GM12878 (cell line): Measurements from ENCODE around the gene GLT6D1. TPM values are rescaled to one million over a fixed set of nuclear protein-coding genes. Genes with fewer than 3 reads are reported as not detected.

ENCODE experiments used
- ATAC-seq: fragments of 200-7000 bp; cut with Tn5 transposase; 3 replicates; pipeline ENCODE4 v1.9.1; 2020; ENCODE audit warnings: mild to moderate bottlenecking, moderate library complexity
- BruUV-seq: library from RNA; stranded (reverse); fragments of 400-500 nt; replicated peaks from 2 replicates; lab custom pipeline; 2021; lab: Mats Ljungman, UMichigan
- CTCF ChIA-PET: fragments of 300-600 bp; sonication (Branson Sonifier 250); formaldehyde crosslinking; extraction: SDS; loops from one replicate; lab custom pipeline; 2021; ENCODE audit warnings: inconsistent platforms; lab: Yijun Ruan, JAX
- POLR2A ChIA-PET: fragments of 350-600 bp; formaldehyde crosslinking; extraction: SDS; loops from one replicate; lab custom pipeline; 2021; ENCODE audit warnings: inconsistent platforms; lab: Charles Lee
- RAD21 ChIA-PET: fragments of 300-600 bp; sonication (Branson Sonifier 250); formaldehyde crosslinking; loops from one replicate; lab custom pipeline; 2023; ENCODE audit warnings: antibody characterized with exemption; ENCODE audit not compliant: unreplicated experiment; lab: Charles Lee
- SMC1A ChIA-PET: fragments of 300-600 bp; sonication (Branson Sonifier 250); formaldehyde crosslinking; loops from one replicate; lab custom pipeline; 2023; ENCODE audit not compliant: unreplicated experiment, uncharacterized antibody; lab: Charles Lee
- DNase-seq: peaks from one replicate; pipeline ENCODE4 v3.0.0-alpha.2; 2011; ENCODE audit warnings: low read depth, low spot score
- FAIRE-seq: peaks from 3 replicates; lab custom pipeline; 2011; peaks lifted over from hg19 to GRCh38; lab: Jason Lieb, UNC
- H2AFZ ChIP-seq: 2 replicates; pipeline ENCODE4 v1.6.0; 2011; ENCODE audit warnings: low read depth, low read length, control low read depth; ENCODE audit not compliant: control insufficient read depth
- H3K27ac ChIP-seq: 2 replicates; pipeline ENCODE4 v1.5.1; 2011; ENCODE audit warnings: control low read depth; ENCODE audit not compliant: control insufficient read depth, insufficient read depth
- H3K27me3 ChIP-seq, 2 experiments: replicated peaks in 1 of 2; 2 replicates each; pipeline versions ENCODE4 v1.6.0 to v1.6.1; 2011; ENCODE audit warnings: low read length in 1 of 2; ENCODE audit not compliant: control insufficient read depth in 2 of 2, insufficient read depth in 2 of 2
- H3K36me3 ChIP-seq, 2 experiments: 2 replicates each; pipeline ENCODE4 v1.5.1; 2011; ENCODE audit warnings: low read length in 1 of 2; ENCODE audit not compliant: control insufficient read depth in 2 of 2, insufficient read depth in 2 of 2
- H3K4me1 ChIP-seq: 2 replicates; pipeline ENCODE4 v1.6.1; 2011; ENCODE audit warnings: mild to moderate bottlenecking, low read length, moderate library complexity, mixed read lengths; ENCODE audit not compliant: control insufficient read depth, insufficient read depth
- H3K4me2 ChIP-seq: 2 replicates; pipeline ENCODE4 v1.6.0; 2011; ENCODE audit warnings: control low read depth; ENCODE audit not compliant: control insufficient read depth, insufficient read depth
- H3K4me3 ChIP-seq: fragments of 200-600 bp; sonication (generic); 2 replicates; pipeline ENCODE4 v1.5.1; 2016
- H3K79me2 ChIP-seq: 2 replicates; pipeline ENCODE4 v1.6.0; 2011; ENCODE audit warnings: low read length; ENCODE audit not compliant: control insufficient read depth, insufficient read depth
- H3K9ac ChIP-seq: 2 replicates; pipeline ENCODE4 v1.8.0; 2011; ENCODE audit warnings: low read length, control low read depth, mixed read lengths; ENCODE audit not compliant: control insufficient read depth, insufficient read depth
- H3K9me3 ChIP-seq: replicated peaks from 3 replicates; pipeline ENCODE4 v1.5.1; 2011; ENCODE audit warnings: mild to moderate bottlenecking, low read length; ENCODE audit not compliant: control insufficient read depth, insufficient read depth
- H4K20me1 ChIP-seq: 2 replicates; pipeline ENCODE4 v1.6.0; 2011; ENCODE audit not compliant: control insufficient read depth, insufficient read depth
- CREB1 ChIP-seq: IDR thresholded peaks from 2 replicates; pipeline ENCODE4 v1.6.1; 2012; ENCODE audit warnings: low read depth, mild to moderate bottlenecking, inconsistent platforms
- CTCF ChIP-seq, 3 experiments: IDR thresholded peaks in 2 of 3; conservative IDR thresholded peaks in 1 of 3; 2 replicates each; pipeline ENCODE4 v1.5.1; 2011; ENCODE audit warnings: low read depth in 3 of 3, low read length in 3 of 3, mild to moderate bottlenecking in 3 of 3, control low read depth in 2 of 3, moderate library complexity in 2 of 3, inconsistent platforms in 1 of 3, mixed read lengths in 1 of 3; ENCODE audit not compliant: control insufficient read depth in 2 of 3, insufficient read depth in 1 of 3; ENCODE audit errors: extremely low read depth in 1 of 3
- EP300 ChIP-seq, 2 experiments: fragments of 150-350 bp in 1 of 2; IDR thresholded peaks; 2 replicates each; pipeline ENCODE4 v1.6.1; 2011 to 2012; ENCODE audit warnings: low read depth in 2 of 2, low read length in 2 of 2, borderline replicate concordance in 1 of 2, improper control_type of control experiment in 1 of 2, inconsistent platforms in 1 of 2; ENCODE audit not compliant: control insufficient read depth in 1 of 2
- FOXM1 ChIP-seq: IDR thresholded peaks from 2 replicates; pipeline ENCODE4 v1.6.1; 2012; ENCODE audit warnings: low read depth, mild to moderate bottlenecking, inconsistent platforms, low read length, moderate library complexity
- HDAC6 ChIP-seq: fragments of 200-600 bp; sonication (generic); IDR thresholded peaks from one replicate; pipeline ENCODE4 v1.8.0; 2017; ENCODE audit warnings: antibody characterized with exemption; ENCODE audit not compliant: unreplicated experiment
- IRF4 ChIP-seq: IDR thresholded peaks from 2 replicates; pipeline ENCODE4 v1.6.1; 2011; ENCODE audit warnings: low read depth, low read length
- MAX ChIP-seq: IDR thresholded peaks from 2 replicates; pipeline ENCODE4 v1.6.1; 2012; ENCODE audit warnings: low read depth, low read length, improper control_type of control experiment
- MEF2B ChIP-seq: fragments of 450-650 bp; IDR thresholded peaks from 2 replicates; pipeline ENCODE4 v1.6.1; 2018; ENCODE audit warnings: mild to moderate bottlenecking, moderate library complexity; ENCODE audit not compliant: partially characterized antibody, poor library complexity, severe bottlenecking
- MXI1 ChIP-seq: fragments of 150-350 bp; IDR thresholded peaks from 2 replicates; pipeline ENCODE4 v1.6.1; 2011; ENCODE audit warnings: low read depth, mild to moderate bottlenecking, inconsistent platforms, low read length, improper control_type of control experiment
- MYC ChIP-seq: IDR thresholded peaks from 2 replicates; pipeline ENCODE4 v1.6.1; 2011; ENCODE audit warnings: mild to moderate bottlenecking, low read length, moderate library complexity, inconsistent platforms; ENCODE audit not compliant: insufficient read depth, insufficient replicate concordance, insufficient read length, severe bottlenecking
- NFYB ChIP-seq: IDR thresholded peaks from 2 replicates; pipeline ENCODE4 v1.6.1; 2011; ENCODE audit warnings: low read depth, mild to moderate bottlenecking, low read length, improper control_type of control experiment, moderate library complexity; ENCODE audit not compliant: insufficient read depth
- PRDM15 ChIP-seq: fragments of 450-650 bp; formaldehyde crosslinking; IDR thresholded peaks from 2 replicates; pipeline ENCODE4 v1.4.0; 2020; ENCODE audit warnings: mild to moderate bottlenecking, moderate library complexity
- RAD21 ChIP-seq: IDR thresholded peaks from 2 replicates; pipeline ENCODE4 v1.6.1; 2011; ENCODE audit warnings: mild to moderate bottlenecking, low read depth, low read length, moderate library complexity; ENCODE audit not compliant: insufficient read depth
- RBBP5 ChIP-seq: fragments of 200-600 bp; sonication (generic); conservative IDR thresholded peaks from 2 replicates; pipeline ENCODE4 v1.6.1; 2016
- SRF ChIP-seq, 2 experiments: IDR thresholded peaks; 2 replicates each; pipeline ENCODE4 v1.6.1; 2011; ENCODE audit warnings: low read depth in 2 of 2, low read length in 2 of 2, mild to moderate bottlenecking in 1 of 2, moderate library complexity in 1 of 2
- ZNF274 ChIP-seq: IDR thresholded peaks from one replicate; pipeline ENCODE4 v1.8.0; 2011; ENCODE audit not compliant: insufficient read length, insufficient read depth
- ZNF384 ChIP-seq: IDR thresholded peaks from 2 replicates; pipeline ENCODE4 v1.6.1; 2012; ENCODE audit warnings: low read depth, mild to moderate bottlenecking, low read length, improper control_type of control experiment, borderline replicate concordance
- ZSCAN29 ChIP-seq: fragments of 450-650 bp; IDR thresholded peaks from 2 replicates; pipeline ENCODE4 v1.6.1; 2017; ENCODE audit warnings: mild to moderate bottlenecking, moderate library complexity
- WGBS: methylation state at CpG from one replicate; pipeline ENCODE4 v1.1.6; 2016; ENCODE audit warnings: low lambda C conversion rate; ENCODE audit not compliant: insufficient replicate concordance, insufficient coverage; ENCODE audit errors: missing lambda C conversion rate; 5-methylcytosine and 5-hydroxymethylcytosine counted together
- in situ Hi-C: fragments of 300-500 bp; cut with MboI; formaldehyde crosslinking; loops from 9 replicates; pipeline ENCODE4 v1.14.3; 2018; ENCODE audit warnings: mixed read lengths
- intact Hi-C: fragments of 100-400 bp; cut with micrococcal nuclease; formaldehyde crosslinking; loops from one replicate; pipeline ENCODE4 v1.14.2; 2022; ENCODE audit not compliant: unreplicated experiment
- polyA plus RNA-seq, 11 experiments: library from polyadenylated mRNA; depleted of rRNA in 4 of 11; unstranded in 6 of 11; stranded (reverse) in 5 of 11; fragments of >200 nt; fragmentation: Nextera tagmentation in 4 of 11; fragmentation: Illumina TruSeq in 1 of 11; extraction: Ambion mirVana in 4 of 11; extraction: Trizol in 1 of 11; gene quantifications; 1 replicate in 1 of 11; 2 replicates in 10 of 11; pipeline versions ENCODE4 v1.2.1 to v1.2.3, GENCODE V29; 2011 to 2016; ENCODE audit warnings: inconsistent platforms in 2 of 11, missing spikeins in 2 of 11, low read depth in 1 of 11
- total RNA-seq, 4 experiments: library from RNA; depleted of rRNA in 3 of 4; stranded (reverse); fragments of >200 nt in 3 of 4; fragmentation: Illumina TruSeq in 1 of 4; extraction: Trizol in 1 of 4; gene quantifications; 2 replicates each; pipeline versions ENCODE4 v1.2.1 to v1.2.3, GENCODE V29; 2013 to 2021

GLT6D1 gene
- total and polyA plus RNA-seq, 10 of the 15 experiments (the other 5 are each of a cell fraction or from before 2014, with no cell fraction given), result not detected

- Histone ChIP-seq H3K4me2 (no peak overlapping the region), H4K20me1 (no peaks in the 10 kb centered on the region), H3K27me3 (no peaks in the 10 kb centered on the region; a peak in 1 of 4 replicates), H3K36me3 (no peaks in the 10 kb centered on the region), H3K79me2 (no peaks in the 10 kb centered on the region), H3K4me3 (no peak overlapping the region), H3K4me1 (no peaks in the 10 kb centered on the region), H2AFZ (no peak overlapping the region), H3K9ac (no peak overlapping the region), H3K27ac (no peak overlapping the region), H3K9me3 (no peaks in the 10 kb centered on the region)
- in situ Hi-C loops, result no loop called here
- DNase-seq (no peak), ATAC-seq (no peak), FAIRE-seq (no peak)
- intact Hi-C loops, result no loop called here
- SMC1A ChIA-PET, result no interaction called here
- WGBS, result 33% methylated on average over 23 of the region's 29 CpGs
- RAD21 ChIA-PET, result no interaction called here
- CTCF ChIA-PET, result no interaction called here
- POLR2A ChIA-PET, result no interaction called here
- TF ChIP-seq EP300 (IDR thresholded peaks at IDR 0.05; ENCODE audit: borderline replicate concordance in 1 of 2, control insufficient read depth in 1 of 2, low read depth in 2 of 2, low read length in 2 of 2) (no peak), MAX (no peak), ZNF384 (no peak), FOXM1 (no peak), MYC (no peak), MXI1 (no peak), PRDM15 (CRISPR knock-in tag) (no peak), HDAC6 (no peak), IRF4 (no peak), NFYB (no peak), CTCF (IDR thresholded peaks at IDR 0.05 in 2 of 3, conservative IDR thresholded peaks at IDR 0.05 in 1 of 3; ENCODE audit: control insufficient read depth in 2 of 3, extremely low read depth in 1 of 3, insufficient read depth in 1 of 3, low read depth in 3 of 3, low read length in 3 of 3) (no peak), ZNF274 (no peak), MEF2B (no peak), RAD21 (no peak), ZSCAN29 (no peak), SRF (IDR thresholded peaks at IDR 0.05; ENCODE audit: low read depth in 2 of 2, low read length in 2 of 2) (no peak), CREB1 (no peak), RBBP5 (no peak)
- BruUV-seq, result no TSS peak
Measured at GRCh38 chr9:135614821-135615665, 24.3 kb downstream of the GLT6D1 start.
